ENCODE results near the gene FSTL5. TPM values are rescaled to one million over a fixed set of nuclear protein-coding genes. Genes with fewer than 3 reads are reported as not detected.
A peak's percentile ranks its signal among the peaks of the same experiment; 100 is the strongest.

Gene FSTL5
- total and polyA plus RNA-seq, 9 of the 15 experiments (the other 6 are each of a cell fraction or from before 2014, with no cell fraction given): 0.09 to 3.1 (median 0.50) TPM; not detected in 1

DNA sequence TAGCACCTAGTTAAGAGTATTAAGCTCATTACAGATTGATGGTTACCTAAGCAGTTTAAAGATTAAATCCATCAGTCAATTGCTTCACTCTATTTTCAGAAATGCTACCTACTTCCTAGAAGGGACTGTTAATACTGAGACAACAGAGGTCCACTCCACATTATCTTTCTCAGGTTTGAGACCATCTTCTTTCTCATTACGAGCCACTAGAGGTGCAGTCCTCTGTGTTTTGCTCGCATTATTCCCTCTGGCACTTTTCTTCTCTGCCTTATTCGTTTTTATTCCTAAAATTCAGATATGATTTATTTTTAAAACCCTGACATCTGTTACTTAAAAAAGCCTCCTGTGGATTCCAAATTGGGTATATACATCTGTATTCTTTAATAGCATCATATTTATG is 459.1 kb downstream of the FSTL5 start:
- Histone ChIP-seq H2AFZ (ENCODE audit: low read depth, low read length) (no peak overlapping the region), H3K36me3 (ENCODE audit: control insufficient read depth, insufficient read depth, low read length) (no peaks in the 10 kb centered on the region), H3K4me3 (no peak overlapping the region), H3K9ac (ENCODE audit: insufficient read depth in 1 of 2, low read depth in 2 of 2, low read length in 2 of 2) (no peak overlapping the region), H3K9me3 (replicated peaks; ENCODE audit: control insufficient read depth, insufficient read depth, low read depth, low read length) (no peaks in the 10 kb centered on the region), H4K20me1 (replicated peaks; ENCODE audit: control insufficient read depth, insufficient read depth, low read length) (no peaks in the 10 kb centered on the region), H3K4me1 (replicated peaks in 1 of 2; ENCODE audit: control insufficient read depth in 2 of 2, insufficient read depth in 2 of 2, low read length in 2 of 2) (no peaks in the 10 kb centered on the region), H3K27me3 (ENCODE audit: control insufficient read depth in 2 of 2, insufficient read depth in 2 of 2, low read length in 2 of 2) (no peaks in the 10 kb centered on the region), H3K9me1 (ENCODE audit: control insufficient read depth, insufficient read depth, low read length) (no peaks in the 10 kb centered on the region), H3K4me2 (ENCODE audit: insufficient read depth, low read length) (no peak overlapping the region), H3K27ac (ENCODE audit: extremely low read depth, low read depth, low read length) (no peak overlapping the region), H3K79me2 (ENCODE audit: control insufficient read depth, insufficient read depth, low read length) (no peaks in the 10 kb centered on the region)
- ATAC-seq: no peak
- ChIA-PET CTCF (ENCODE audit: low intra/inter-chr PET ratio) (no interaction called here), POLR2A (no interaction called here)
- intact Hi-C loops (cut with micrococcal nuclease): no loop called here
- DNase-seq (ENCODE audit: extremely low read depth in 1 of 4, low spot score in 3 of 4): peak in 1 of 4 experiments; percentile 0
- no peak for FAIRE-seq
- in situ Hi-C loops (cut with MboI): no loop called here
- WGBS (ENCODE audit: insufficient coverage, low coverage, missing lambda C conversion rate): 0% methylated on average over 3 of the region's 3 CpGs
- no TSS peak for BruUV-seq (replicated peaks)
- no peak for TF ChIP-seq PRMT5 (CRISPR knock-in tag; IDR thresholded peaks at IDR 0.05)
- no peak for TF ChIP-seq ZNF24 (IDR thresholded peaks at IDR 0.05)
- no peak for TF ChIP-seq GTF2A2 (tag; IDR thresholded peaks at IDR 0.05)
- no peak for TF ChIP-seq CBFA2T3 (IDR thresholded peaks at IDR 0.05)
- TF ChIP-seq HNRNPUL1 (IDR thresholded peaks at IDR 0.05; ENCODE audit: low read length): no peak
- TF ChIP-seq PTBP1 (IDR thresholded peaks at IDR 0.05; ENCODE audit: low read depth, low read length): no peak
- no peak for TF ChIP-seq TCF7 (IDR thresholded peaks at IDR 0.05; ENCODE audit: borderline replicate concordance)
- no peak for TF ChIP-seq MYNN (IDR thresholded peaks at IDR 0.05)
- no peak for TF ChIP-seq MYNN (CRISPR knock-in tag; IDR thresholded peaks at IDR 0.05)
- TF ChIP-seq CHD1 (IDR thresholded peaks at IDR 0.05; ENCODE audit: low read length): no peak
- TF ChIP-seq, protein P1, sequence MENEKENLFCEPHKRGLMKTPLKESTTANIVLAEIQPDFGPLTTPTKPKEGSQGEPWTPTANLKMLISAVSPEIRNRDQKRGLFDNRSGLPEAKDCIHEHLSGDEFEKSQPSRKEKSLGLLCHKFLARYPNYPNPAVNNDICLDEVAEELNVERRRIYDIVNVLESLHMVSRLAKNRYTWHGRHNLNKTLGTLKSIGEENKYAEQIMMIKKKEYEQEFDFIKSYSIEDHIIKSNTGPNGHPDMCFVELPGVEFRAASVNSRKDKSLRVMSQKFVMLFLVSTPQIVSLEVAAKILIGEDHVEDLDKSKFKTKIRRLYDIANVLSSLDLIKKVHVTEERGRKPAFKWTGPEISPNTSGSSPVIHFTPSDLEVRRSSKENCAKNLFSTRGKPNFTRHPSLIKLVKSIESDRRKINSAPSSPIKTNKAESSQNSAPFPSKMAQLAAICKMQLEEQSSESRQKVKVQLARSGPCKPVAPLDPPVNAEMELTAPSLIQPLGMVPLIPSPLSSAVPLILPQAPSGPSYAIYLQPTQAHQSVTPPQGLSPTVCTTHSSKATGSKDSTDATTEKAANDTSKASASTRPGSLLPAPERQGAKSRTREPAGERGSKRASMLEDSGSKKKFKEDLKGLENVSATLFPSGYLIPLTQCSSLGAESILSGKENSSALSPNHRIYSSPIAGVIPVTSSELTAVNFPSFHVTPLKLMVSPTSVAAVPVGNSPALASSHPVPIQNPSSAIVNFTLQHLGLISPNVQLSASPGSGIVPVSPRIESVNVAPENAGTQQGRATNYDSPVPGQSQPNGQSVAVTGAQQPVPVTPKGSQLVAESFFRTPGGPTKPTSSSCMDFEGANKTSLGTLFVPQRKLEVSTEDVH (IDR thresholded peaks at IDR 0.05; ENCODE audit: low read depth, partially characterized antibody): no peak
- TF ChIP-seq HDAC2 (IDR thresholded peaks at IDR 0.05): no peak
- no peak for TF ChIP-seq HNRNPK (IDR thresholded peaks at IDR 0.05; ENCODE audit: low read depth, low read length, poor library complexity, severe bottlenecking)
- TF ChIP-seq POLR2AphosphoS5 (IDR thresholded peaks at IDR 0.05; ENCODE audit: control insufficient read depth, insufficient read depth, low read depth, low read length): no peak
- no peak for TF ChIP-seq SMAD1 (IDR thresholded peaks at IDR 0.05; ENCODE audit: low read depth, low read length, partially characterized antibody)
- TF ChIP-seq, protein P2, sequence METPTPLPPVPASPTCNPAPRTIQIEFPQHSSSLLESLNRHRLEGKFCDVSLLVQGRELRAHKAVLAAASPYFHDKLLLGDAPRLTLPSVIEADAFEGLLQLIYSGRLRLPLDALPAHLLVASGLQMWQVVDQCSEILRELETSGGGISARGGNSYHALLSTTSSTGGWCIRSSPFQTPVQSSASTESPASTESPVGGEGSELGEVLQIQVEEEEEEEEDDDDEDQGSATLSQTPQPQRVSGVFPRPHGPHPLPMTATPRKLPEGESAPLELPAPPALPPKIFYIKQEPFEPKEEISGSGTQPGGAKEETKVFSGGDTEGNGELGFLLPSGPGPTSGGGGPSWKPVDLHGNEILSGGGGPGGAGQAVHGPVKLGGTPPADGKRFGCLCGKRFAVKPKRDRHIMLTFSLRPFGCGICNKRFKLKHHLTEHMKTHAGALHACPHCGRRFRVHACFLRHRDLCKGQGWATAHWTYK (CRISPR knock-in tag; IDR thresholded peaks at IDR 0.05): no peak
